Type B pancreatic cell (in vitro differentiated cells): ENCODE data around the gene TEK. TPM values are rescaled to one million over a fixed set of nuclear protein-coding genes. Genes with fewer than 3 reads are reported as not detected.

Experiments
- DNase-seq: peaks from one replicate; pipeline ENCODE4 v3.0.0; 2021; ENCODE audit warnings: mixed read lengths; ENCODE audit not compliant: unreplicated experiment; ENCODE audit errors: extremely low spot score
- H3K27ac Mint-ChIP-seq: 2 replicates; pipeline ENCODE4 v1.8.0; 2021; ENCODE audit warnings: mild to moderate bottlenecking, mixed read lengths
- H3K27me3 Mint-ChIP-seq: 2 replicates; pipeline ENCODE4 v1.8.0; 2021; ENCODE audit warnings: mixed read lengths
- H3K36me3 Mint-ChIP-seq: 2 replicates; pipeline ENCODE4 v1.8.0; 2021; ENCODE audit warnings: mixed read lengths
- H3K4me1 Mint-ChIP-seq: one replicate; pipeline ENCODE4 v1.8.0; 2021; ENCODE audit warnings: mixed read lengths; ENCODE audit not compliant: unreplicated experiment
- H3K4me3 Mint-ChIP-seq: 2 replicates; pipeline ENCODE4 v1.8.0; 2021; ENCODE audit warnings: mild to moderate bottlenecking, mixed read lengths
- H3K9me3 Mint-ChIP-seq: 2 replicates; pipeline ENCODE4 v1.8.0; 2021; ENCODE audit warnings: mixed read lengths
- total RNA-seq: library from RNA; stranded (reverse); gene quantifications from 2 replicates; pipeline ENCODE4 v1.2.1, GENCODE V29; 2021; ENCODE audit warnings: low replicate concordance
- TF ChIP-seq, protein P1 (sequence below): fragments of 200-600 bp; sonication (generic); conservative IDR thresholded peaks from 2 replicates; pipeline ENCODE4 v1.5.0; 2021; ENCODE audit warnings: antibody characterized with exemption, mild to moderate bottlenecking

Gene TEK
- total RNA-seq, 1 donor from 2014 or later, result 0.63 TPM

DNA sequence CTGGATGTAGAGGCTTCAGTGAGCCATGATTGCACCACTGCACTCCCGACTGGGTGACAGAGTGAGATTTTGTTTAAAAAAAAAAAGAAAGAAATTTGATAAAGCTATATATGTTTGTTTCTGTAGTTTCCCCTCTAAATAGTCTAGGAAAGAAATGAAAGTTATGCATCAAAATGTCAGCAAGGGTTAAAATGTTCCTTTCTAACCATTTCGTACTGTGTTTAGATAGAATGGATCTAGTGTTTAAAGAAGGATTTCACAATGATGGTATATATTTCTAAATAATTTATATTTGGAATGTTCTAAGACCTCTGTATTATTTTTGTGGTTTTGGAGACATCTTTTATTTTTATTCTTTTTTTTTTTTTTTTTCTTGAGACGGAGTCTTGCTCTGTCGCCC, 22.7 kb downstream of the TEK start:
- peaks cover 3% of the 10 kb centered on the region for H3K27me3 Mint-ChIP-seq
- no peaks in the 10 kb centered on the region for H3K36me3 Mint-ChIP-seq
- no peaks in the 10 kb centered on the region for H3K4me1 Mint-ChIP-seq
- TF ChIP-seq, protein P1, sequence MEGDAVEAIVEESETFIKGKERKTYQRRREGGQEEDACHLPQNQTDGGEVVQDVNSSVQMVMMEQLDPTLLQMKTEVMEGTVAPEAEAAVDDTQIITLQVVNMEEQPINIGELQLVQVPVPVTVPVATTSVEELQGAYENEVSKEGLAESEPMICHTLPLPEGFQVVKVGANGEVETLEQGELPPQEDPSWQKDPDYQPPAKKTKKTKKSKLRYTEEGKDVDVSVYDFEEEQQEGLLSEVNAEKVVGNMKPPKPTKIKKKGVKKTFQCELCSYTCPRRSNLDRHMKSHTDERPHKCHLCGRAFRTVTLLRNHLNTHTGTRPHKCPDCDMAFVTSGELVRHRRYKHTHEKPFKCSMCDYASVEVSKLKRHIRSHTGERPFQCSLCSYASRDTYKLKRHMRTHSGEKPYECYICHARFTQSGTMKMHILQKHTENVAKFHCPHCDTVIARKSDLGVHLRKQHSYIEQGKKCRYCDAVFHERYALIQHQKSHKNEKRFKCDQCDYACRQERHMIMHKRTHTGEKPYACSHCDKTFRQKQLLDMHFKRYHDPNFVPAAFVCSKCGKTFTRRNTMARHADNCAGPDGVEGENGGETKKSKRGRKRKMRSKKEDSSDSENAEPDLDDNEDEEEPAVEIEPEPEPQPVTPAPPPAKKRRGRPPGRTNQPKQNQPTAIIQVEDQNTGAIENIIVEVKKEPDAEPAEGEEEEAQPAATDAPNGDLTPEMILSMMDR, result no peak
- H3K9me3 Mint-ChIP-seq, result no peaks in the 10 kb centered on the region
- H3K4me3 Mint-ChIP-seq, result no peak overlapping the region
- DNase-seq, result no peak
- no peak overlapping the region for H3K27ac Mint-ChIP-seq

DNA sequence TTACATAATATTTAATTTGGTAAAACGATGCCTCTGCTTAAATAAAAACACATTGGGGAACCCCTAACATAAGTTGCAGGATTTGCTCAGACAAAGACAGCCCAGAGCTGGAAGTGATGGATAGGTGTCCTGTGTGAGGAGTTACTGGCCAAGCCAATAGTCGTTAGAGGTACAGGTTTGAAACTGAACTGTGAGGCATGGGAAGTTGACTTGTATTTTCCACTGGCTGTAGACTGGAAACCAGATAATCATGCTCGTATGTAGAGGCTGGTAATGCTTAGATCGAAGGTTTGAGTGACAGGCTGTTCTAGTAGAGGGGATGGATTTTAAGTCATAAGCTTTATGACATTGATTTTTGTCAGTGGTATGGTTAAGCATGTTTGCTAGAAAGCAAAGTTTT, 24.8 kb downstream of the TEK start:
- peaks cover 3% of the 10 kb centered on the region for H3K27me3 Mint-ChIP-seq
- DNase-seq, result no peak
- no peaks in the 10 kb centered on the region for H3K9me3 Mint-ChIP-seq
- H3K27ac Mint-ChIP-seq, result no peak overlapping the region
- no peaks in the 10 kb centered on the region for H3K4me1 Mint-ChIP-seq
- TF ChIP-seq, protein P1, result no peak
- no peak overlapping the region for H3K4me3 Mint-ChIP-seq
- H3K36me3 Mint-ChIP-seq, result no peaks in the 10 kb centered on the region

DNA sequence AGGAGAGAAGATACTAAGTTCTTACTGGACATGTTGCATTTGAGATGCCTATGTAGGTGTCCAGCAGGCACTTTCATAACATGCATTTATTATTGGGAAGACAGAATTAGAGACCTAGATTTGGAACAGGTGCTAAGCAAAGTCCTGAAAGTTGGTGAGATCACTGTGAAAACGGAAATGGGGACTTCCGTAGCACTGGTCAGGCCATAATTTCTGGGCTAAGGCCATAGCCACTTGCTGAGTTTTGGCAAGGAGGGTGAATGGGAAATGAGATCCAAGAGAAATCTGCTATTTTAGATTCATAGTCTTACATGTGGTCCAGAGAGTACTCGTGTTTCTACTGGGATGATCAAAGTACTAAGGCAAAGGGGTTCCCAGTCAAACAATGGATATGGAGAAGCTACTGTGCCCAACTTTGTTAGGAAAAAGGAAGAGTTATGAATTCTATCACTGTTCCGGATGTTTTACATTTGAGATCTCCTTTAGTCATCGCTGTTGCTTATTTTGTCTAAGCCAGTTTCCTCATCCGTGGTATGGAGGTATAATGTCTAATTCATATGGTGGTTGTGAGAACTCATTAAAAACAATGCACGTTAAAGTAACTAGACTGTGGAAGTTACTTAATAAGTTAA, 33.4 kb downstream of the TEK start:
- Mint-ChIP-seq H3K27me3 (peaks cover 11% of the 10 kb centered on the region), H3K27ac (no peak overlapping the region), H3K4me1 (no peaks in the 10 kb centered on the region), H3K36me3 (no peaks in the 10 kb centered on the region), H3K9me3 (peaks cover 3% of the 10 kb centered on the region), H3K4me3 (no peak overlapping the region)
- DNase-seq, result no peak
- TF ChIP-seq, protein P1, result no peak

DNA sequence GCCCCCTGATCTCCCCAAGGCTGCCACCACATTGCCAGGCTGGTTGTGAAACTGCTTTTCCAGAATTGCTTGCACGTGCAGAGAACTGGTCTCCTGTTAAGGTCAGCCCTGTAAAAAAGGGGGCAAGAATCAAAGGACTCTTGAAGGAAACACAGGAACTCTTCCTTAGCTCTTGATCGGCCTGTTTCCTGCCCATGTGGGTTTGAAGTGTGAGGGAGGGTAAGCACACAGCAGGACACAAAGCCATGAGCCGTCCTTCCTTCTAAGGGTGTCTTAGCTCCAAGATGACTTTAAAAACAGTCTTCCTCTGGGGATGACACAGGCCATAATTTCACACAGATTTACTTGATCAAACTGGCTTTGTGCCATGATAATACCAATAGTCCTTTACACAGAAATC, 36.1 kb downstream of the TEK start:
- peaks cover 3% of the 10 kb centered on the region for H3K9me3 Mint-ChIP-seq
- no peaks in the 10 kb centered on the region for H3K4me1 Mint-ChIP-seq
- no peaks in the 10 kb centered on the region for H3K36me3 Mint-ChIP-seq

DNA sequence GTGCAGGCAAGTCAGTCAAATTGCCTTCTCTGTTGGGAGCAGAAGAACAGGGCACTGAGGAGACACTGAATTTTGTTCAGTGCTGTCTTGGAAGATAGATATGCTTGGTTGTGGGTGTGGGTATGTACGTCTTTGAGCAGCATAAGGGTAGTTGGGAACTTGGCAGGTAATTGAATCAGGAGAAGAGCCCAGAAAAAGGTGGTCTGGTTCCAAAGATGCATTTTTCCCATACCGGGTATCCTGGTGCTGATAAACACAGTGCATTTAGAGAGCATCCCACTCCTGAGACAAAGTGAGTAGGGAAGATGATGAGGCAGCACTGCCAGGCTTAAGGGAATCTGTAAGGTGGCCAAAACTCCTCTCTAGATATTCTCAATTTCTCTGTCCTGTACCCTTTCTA, 40.6 kb downstream of the TEK start:
- TF ChIP-seq, protein P1, result no peak
- no peak overlapping the region for H3K27ac Mint-ChIP-seq
- no peak overlapping the region for H3K4me3 Mint-ChIP-seq
- DNase-seq, result no peak
- H3K9me3 Mint-ChIP-seq, result no peaks in the 10 kb centered on the region
- H3K27me3 Mint-ChIP-seq, result no peaks in the 10 kb centered on the region
- no peaks in the 10 kb centered on the region for H3K4me1 Mint-ChIP-seq
- no peaks in the 10 kb centered on the region for H3K36me3 Mint-ChIP-seq

More for the DNA sequence above, 36.1 kb downstream of the TEK start:
- peaks cover 11% of the 10 kb centered on the region for H3K27me3 Mint-ChIP-seq
- H3K27ac Mint-ChIP-seq, result no peak overlapping the region
- DNase-seq, result no peak
- TF ChIP-seq, protein P1, result no peak
- H3K4me3 Mint-ChIP-seq, result no peak overlapping the region
